EL (cell line): ENCODE measurements around the gene TUBB3.
A peak's percentile ranks its signal among the peaks of the same experiment; 100 is the strongest.
"Not testable (repeated sequence)": the region's sequence is repeated elsewhere in the genome, so short reads cannot be mapped to it uniquely, and the experiment has no call there.

Experiments used
- DNase-seq: peaks from one replicate; pipeline ENCODE4 v3.0.0-alpha.2; 2016

TUBB3 gene

DNA sequence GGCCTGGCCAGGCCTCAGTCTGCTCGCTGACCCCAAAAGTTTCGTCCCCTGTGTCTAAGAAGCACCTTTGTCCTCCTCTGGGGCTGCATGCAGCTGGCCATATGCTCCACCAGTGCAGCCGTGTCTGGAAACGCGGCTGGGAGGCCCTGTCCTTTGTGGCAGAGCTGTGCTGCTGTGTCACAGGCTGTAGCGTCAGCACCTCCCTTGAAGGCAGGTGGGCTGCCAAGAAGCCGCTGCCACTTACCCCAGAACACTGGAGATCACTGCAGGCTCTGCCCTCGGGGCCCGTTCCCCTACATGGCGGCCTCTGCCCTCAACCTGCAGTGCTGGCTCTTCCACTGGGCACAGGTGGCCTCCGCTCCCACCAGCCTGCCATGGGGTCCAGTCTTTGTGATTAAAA lies 20.2 kb upstream of the TUBB3 start:
- DNase-seq = no peak

DNA sequence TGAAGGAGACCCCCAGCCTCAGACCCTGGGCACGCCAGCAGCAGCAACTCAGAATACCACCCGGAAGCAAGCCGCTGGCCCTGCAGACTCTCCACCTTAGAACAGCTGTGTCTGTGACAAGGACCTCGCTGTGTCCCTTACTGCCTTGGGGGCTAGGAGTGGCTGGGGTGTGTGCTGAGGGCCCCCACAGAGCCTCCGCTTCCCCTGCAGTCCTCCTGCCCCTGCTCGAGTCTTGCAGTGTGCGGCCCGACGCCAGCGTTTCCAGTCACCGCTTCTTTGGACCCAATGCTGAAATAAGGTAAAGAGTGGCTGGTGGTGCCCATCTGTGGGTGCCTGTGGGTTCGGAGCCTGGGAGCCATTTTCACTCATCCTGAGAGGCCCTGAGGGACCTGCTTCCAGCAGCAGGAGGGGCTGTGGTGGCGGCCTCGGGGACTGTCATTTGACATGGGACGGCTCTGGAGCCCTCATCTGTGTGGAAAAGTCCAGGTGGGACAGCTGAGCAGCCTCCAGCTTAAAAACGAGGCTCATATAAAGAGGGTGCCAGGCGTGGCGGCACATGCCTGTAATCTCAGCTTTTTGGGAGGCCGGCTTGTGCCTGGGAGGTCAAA lies 19.1 kb upstream of the TUBB3 start:
- DNase-seq = no peak

DNA sequence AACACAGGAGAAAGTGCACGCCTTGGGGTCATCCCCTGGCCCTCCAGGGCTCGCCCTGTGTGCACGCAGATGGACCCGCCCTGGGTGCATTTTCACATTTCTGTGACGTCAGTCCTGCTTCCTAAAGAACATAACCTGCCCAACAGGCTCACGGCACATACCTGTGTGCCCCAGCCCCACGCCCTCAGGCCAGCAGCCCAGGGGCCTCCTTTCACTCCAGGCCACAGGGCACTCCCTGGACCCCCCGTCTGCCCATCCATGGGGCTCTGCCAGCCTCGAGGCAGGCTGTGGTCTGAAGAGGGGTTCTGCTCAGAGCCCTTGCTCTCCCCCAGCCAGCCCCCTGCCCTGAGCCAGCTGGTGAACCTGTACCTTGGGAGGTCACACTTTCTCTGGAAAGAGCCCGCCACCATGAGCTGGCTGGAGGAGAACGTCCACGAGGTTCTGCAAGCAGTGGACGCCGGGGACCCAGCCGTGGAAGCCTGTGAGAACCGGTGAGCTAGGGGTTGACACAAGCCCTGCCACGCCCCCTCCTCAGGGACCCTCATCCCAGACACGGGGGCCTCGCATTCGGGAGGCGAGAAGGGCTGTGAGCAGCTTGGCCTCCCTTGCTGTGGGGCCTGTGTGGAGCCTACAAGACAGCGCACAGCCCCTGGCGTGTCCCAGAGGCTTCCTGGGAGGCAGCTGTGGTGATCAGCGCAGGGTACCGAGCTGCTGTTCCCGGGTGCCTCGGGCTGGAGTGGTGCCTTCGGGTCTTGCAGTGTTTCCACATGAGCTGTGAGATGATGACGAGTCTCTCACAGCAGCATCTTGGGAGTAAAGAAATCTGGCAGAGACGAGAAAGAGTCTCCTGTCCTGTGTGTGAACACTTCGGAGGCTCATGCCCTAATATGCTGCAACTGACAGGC lies 18.3 kb upstream of the TUBB3 start:
- no peak for DNase-seq

DNA sequence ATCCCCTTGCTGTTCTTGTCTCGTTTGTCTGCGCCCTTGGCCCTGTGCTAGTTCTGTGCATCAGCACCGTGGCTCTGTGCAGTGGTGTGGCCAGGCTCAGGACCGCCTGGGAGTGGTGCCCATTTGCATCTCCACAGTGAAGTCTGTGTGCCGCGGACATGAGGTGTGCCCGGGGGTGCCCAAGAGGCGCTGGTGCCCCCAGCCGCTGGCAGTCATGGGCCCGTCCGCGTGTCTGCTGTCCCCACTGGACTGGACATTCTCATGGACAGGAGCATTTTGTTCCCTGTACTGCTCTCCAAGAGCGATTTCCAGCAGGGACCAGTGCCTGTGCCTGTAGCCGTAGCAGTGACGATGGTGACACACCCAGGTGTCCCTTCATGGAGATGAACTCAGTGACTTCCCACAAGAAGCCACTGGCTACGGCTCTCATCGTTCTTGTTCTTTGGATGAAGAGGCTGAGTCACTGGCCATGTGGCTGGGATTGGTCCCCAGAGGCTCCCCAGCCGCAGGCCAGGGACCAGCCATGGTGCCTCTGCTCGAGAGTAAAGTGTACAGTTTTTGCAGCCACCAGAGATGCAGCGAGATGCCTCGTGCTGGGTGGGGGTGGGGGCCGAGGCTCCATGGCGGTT lies 17.5 kb upstream of the TUBB3 start:
- no peak for DNase-seq

DNA sequence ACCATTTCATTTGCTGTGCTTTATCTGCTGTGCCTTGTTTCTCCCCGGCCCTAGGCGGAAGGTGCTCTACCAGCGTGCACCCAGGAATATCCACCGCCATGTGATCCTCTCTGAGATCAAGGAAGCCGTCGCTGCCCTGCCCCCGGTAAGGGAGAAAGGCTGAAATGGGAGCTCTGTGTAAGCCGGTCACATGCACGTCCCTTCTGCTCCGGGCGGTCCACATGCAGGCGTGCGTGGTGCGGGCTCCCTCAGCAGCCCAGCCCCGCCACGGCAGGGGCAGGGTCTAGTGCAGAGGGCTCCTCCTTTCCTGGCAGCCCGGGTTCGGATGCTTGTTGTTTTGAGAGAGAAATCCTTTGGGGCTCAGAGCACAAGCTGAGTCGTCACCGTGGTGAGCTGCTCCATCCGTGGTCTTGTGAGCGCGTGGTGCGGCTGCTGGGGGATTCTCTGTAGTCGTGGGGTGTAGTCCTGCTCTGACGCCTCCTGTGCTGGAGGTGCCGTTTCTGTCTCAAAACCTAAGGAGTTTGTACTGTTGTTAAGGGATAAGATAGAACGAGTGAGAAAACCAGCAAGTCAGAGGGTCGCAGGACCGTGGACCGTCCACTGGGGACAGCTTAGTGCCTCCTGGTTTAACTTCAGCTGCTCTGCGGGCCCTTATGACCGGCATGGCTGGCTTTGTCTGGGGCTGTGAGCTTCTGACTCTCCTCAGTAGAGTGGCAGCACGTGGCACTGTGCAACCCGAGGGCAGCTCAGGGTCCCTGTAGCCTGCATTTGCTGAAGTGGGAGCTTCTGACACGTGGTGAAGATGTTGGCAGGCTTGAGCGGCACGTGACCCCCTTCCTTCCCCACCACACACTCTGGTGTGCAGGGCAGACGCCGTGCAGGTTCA lies 16.8 kb upstream of the TUBB3 start:
- no peak for DNase-seq

DNA sequence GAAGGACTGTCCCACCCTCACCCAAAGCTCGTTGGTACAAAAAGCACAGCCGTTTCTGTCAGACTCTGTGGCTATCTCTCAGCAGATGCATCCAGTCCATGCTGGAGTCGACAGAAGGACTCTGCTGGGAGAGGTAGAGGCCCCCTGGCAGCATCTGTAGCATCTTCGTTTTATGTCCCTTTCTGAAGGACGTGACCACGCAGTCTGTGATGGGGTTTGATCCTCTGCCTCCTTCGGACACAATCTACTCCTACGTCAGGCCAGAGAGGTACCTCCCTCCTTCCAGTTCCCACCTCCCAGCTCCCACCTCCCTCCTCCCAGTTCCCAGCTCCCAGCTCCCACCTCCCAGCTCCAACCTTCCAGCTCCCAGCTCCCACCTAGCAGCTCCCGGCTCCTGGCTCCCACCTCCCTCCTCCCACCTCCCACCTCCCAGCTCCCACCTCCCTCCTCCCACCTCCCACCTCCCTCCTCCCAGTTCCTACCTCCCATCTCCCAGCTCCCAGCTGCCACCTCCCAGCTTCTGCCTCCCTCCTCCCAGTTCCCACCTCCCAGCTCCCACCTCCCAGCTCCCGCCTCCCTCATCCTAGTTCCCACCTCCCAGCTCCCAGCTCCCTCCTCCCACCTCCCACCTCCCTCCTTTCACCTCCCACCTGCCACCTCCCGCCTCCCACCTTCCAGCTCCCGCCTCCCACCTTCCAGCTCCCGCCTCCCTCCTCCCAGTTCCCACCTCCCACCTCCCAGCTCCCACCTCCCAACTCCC lies 15.9 kb upstream of the TUBB3 start:
- no peak for DNase-seq

DNA sequence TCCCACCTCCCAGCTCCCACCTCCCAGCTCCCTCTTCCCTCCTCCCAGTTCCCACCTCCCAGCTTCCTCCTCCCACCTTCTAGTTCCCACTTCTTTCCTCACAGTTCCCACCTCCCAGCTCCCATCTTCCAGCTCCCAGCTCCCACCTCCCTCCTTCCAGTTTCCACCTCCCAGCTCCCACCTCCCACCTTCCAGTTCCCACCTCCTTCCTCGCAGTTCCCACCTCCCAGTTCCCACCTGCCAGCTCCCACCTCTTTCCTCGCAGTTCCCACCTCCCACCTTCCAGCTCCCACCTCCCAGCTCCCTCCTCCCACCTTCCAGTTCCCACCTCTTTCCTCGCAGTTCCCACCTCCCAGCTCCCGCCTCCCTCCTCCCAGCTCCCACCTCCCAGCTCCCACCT lies 14.9 kb upstream of the TUBB3 start:
- DNase-seq = no peak

DNA sequence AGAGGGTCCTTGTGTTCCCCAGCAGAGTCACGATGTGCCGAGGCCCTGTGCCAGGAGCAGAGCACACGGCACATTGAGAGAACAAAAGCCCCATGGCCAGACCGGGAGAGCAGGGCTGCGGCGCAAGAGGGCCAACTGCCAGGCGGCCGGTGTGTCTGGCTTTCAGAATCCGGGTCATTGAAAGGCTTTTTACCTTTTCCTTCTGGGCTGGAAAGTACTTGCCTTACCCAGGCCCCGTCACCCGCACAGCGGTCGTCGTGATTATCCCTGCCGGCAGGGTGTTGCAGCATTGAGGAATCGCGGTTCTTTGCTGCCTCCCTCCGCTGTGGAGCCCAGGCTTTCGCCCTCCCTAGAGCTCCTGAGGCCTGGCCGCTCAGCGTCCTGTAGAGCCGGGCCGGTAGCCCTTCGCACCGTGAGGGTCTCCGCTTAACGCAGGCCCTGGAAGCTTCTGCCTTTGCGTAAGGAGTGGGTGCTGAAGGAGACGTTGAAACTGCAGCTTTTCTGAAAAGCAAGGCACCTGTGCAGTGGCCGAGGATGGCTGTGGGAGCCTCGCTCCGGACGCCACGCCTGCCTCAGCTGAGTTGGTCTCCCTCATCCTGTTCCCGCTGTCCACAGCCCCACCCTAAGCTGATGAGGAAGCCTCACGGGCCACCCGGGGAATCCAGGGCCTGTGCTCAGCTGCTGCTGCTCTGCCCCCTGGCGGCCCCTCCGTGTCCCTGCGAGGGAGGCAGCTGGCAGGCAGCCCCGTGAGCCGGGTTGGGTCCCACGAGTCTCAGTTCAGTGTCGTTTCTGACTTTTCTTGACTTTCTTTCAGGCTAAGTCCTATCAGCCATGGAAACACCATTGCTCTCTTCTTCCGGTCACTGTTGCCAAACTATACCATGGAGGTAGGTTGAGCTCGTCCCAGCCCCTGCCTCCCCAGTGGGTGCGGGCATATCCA lies 13.1 kb upstream of the TUBB3 start:
- DNase-seq = peak; percentile 67

DNA sequence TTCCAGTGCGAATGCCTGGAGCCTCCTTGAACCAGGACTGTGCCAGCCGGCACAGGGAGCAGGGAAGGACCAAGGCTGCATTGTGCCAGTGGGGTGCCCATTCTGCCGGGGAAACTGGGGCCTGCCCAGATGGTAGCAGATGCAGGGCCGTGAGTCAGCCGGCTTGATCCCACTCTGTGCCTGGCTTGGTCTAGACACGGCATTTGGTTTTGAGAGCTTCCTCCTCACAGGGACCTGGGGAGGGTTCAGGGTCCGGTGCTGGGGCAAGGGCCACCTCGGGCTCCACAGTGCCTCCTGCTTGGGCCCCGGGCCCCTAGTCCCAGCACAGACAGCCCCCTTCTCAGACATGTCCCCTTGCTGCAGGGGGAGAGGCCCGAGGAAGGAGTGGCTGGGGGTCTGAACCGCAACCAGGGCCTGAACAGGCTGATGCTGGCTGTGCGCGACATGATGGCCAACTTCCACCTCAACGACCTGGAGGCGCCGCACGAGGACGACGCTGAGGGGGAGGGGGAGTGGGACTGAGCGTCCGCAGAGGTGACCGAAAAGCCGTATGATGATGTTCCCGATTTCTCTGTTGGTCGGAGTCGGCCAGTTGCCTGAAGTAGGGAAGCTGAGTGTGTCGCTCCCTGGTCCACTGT lies 12.3 kb upstream of the TUBB3 start:
- DNase-seq = no peak

DNA sequence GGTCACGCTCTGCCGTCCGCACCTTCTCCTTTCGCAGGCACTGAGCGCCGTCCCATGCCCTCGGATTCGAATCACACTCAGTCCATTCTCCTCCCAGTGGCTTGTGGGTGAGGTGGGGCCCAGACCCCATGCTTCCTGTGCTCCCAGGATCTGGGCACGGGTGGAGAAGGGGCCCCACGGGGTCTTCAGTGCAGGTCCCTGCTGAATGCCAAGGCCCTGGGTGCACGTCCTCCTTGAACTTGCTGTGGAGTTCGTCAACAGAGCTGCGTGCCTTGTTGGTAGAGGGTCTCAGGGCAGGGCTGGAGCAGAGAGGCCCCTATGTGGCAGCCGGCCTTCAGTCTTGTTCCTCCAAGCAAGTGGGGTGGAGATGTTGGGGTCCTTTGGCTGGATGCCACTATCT lies 11.8 kb upstream of the TUBB3 start:
- DNase-seq = no peak

DNA sequence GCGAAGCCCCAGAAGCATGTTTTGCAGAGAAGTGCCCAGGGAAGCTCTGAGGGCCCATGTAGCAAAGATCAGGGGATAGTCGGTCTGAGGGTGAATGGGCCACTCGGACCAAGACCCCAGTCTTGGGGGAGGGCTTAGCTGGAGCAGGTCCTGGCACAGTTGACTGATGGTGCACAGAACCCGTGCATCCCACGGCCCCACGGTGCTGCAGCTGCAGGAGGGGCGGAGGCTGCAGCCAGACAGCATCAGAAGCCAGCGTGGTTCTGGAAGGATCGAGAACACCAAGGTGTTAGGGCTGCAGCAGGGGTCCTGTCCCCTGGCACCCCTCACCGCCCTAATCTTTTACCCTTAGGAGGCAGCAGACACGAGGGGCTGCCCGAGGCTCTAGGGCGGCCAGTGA lies 11.0 kb upstream of the TUBB3 start:
- DNase-seq = no peak

DNA sequence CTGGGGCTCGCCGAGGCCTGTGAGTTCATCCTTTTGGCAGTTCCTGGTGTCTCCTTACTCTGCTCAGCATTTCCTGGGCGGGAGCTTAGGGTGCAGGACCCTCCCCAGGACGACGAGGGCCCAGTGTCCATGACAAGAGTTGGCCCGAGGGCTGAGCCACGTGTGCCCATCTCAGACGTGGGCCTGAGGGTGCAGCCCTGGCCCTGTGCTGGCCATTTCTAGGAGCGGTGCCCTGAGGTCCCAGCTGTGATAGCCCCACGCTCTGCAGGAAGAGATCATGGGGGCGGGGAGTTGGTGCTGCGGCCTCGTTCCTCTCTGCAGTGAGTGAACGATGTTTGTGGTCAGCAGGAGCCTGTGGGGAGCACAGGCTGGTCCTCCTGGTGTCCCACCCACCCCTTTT lies 10.5 kb upstream of the TUBB3 start:
- no peak for DNase-seq

DNA sequence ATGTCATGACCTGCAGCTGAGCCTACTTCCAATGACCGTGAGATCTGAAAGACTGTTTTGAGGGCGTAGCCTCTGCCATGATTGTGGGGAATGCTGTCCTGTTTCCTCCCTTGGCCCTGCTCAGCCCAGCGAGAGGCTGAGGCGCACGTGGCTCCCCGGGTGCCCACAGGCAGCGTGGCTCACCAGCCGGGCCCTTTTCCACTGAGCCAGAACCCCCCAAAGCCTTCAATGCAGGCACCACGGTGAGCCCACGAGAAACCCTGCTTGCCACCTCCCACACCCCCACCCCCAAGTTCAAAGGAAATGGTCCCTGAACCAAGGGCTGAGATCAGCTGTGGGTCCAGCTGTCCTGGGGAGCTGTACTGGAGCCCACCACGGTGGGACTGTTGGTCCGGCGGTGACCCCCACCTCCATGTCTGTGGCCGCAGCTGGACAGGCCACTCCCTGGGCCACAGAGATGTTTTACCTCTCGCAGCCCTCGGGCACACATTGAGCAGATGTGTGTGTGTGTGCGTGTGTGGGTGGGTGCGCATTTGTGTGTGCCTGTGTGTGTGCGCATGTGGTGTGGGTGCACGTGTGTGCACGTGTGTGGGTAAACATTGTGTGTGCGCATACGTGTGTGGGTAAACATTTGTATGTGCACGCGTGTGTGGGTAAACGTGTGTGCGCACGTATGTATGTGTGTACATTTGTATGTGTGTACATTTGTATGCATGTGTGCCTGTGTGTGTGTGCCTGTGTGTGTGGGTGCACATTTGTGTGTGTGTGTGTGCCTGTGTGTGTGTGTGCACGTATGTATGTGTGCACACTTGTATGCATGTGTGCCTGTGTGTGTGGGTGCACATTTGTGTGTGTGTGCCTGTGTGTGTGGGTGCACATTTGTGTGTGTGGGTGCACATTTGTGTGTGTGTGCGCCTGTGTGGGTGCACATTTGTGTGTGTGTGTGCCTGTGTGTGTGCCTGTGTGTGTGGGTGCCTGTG lies 9.4 kb upstream of the TUBB3 start:
- no peak for DNase-seq

DNA sequence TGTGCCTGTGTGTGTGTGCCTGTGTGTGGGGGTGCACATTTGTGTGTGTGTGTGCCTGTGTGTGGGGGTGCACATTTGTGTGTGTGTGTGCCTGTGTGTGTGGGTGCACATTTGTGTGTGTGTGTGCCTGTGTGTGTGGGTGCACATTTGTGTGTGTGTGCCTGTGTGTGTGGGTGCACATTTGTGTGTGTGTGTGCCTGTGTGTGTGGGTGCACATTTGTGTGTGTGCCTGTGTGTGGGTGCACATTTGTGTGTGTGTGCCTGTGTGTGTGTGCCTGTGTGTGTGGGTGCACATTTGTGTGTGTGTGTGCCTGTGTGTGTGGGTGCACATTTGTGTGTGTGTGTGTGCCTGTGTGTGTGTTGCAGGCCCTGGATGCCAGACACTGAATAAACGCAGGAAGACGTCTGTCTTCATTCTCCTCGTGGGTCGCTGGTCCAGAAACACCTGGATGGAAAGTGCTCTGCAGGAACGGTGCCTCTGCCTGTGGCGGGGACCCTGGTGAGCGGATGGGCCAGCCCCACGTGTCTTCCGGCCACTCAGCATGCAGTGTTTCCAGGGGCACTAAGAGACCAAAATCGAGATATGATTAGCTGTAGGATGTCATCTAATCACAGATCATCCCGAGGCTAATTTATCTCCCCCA lies 8.4 kb upstream of the TUBB3 start:
- not testable (repeated sequence) for DNase-seq

DNA sequence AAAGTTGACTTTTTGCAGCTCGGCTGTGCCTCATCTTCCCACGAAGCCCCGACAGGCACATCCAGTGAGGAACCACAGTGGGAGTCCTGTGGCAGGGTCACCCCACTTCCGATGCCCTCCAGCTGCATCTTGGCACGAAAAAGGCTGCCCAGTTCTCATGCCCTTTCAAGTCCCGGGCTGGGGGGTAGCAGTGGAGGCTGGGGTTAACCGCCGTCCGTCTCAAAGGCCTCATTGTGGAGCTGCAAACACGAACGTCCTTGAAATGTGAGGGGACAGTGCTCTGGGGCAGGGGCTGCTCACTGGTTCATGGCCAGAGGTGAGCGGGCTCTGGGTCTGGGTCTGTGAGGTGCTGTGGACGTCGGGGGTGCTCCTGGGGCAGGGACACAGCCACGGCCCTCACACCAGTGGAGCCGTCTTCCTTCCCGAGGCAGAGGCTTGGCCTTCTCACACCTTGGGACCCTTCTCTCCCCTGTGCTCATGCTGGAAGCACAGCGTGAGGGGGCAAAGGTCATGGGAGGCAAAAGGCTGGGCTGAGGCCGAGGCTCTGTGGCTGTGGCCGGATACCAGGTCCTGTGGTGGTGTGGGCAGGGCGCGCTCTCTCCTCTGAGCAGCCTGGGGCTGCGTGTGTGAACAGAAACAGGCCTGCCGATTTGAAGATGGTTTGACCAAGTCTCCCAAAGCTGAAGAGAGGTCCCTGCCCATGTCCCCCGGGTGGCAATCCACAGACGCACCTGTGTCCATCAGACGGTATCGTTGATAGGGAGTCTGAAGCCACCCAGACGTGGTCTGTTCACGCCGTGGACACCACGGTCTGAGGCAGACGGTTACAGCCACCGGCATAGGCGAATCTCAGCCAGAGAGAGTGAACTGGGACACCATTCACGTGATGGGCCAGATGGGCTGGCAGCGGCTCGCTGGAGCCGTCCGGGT lies 7.6 kb upstream of the TUBB3 start:
- no peak for DNase-seq

DNA sequence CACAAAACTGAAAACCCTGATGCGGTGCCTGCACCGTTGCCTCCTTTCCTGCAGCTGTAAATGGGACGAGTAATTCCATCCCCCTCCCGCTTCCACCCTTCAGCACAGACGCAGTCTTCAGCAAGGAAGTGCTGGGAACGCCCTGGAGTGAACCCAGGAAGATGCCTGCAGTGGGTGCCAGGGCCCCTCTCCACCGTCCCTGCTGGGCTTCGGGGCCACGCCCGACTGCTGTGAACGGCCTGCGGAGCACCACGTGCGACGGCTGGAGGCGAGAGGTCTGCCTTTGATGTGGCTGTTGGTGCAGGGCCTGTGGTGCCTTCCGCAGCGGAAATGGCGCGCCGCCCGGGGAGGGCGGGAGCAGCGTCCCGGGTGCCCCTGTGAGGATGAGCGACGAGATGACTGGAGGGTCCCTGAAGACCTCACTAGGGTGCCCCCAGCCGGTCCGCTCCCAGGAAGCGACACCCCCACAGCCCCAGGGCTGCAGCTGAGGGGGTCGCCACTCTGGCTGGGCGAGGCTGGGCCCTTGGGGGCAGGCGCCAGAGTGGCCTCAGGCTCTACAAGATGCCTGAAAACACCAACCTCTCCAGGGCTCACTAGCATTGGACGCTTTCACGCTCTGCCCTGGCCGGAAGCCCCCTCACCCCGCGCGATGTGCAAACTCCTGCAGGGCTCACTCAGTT lies 5.2 kb upstream of the TUBB3 start:
- DNase-seq = peak; percentile 92
